ENCODE results near the gene P3H3. TPM values are rescaled to one million over a fixed set of nuclear protein-coding genes. Genes with fewer than 3 reads are reported as not detected.
"Not testable (repeated sequence)": the region's sequence is repeated elsewhere in the genome, so short reads cannot be mapped to it uniquely, and the experiment has no call there.

Gene P3H3
- total and polyA plus RNA-seq, 3 donors from 2014 or later, result 13.1 to 19.2 (median 18.8) TPM

- Histone ChIP-seq H3K36me3 (ENCODE audit: low read depth, missing control alignments) (no peaks in the 10 kb centered on the region), H3K4me3 (peak overlapping the region in 1 of 2 donors; percentile 90), H3K27ac (peak overlapping the region; percentile 90 to 95), H3K4me1 (peaks cover 40% of the 10 kb centered on the region), H3K27me3 (no peaks in the 10 kb centered on the region), H3K9me3 (no peaks in the 10 kb centered on the region)
- intact Hi-C loops (cut with DNase I; ENCODE audit: low total_unique reads), result no loop called here
- TF ChIP-seq CTCF (IDR thresholded peaks at IDR 0.05), result peak; percentile 81 to 96 (median 87)
- no peak for TF ChIP-seq POLR2A (IDR thresholded peaks at IDR 0.05)
- peak; percentile 83 for DNase-seq
- 36 to 37% methylated on average over 9 to 12 of the region's 12 CpGs for WGBS, 2 donors
These were observed 41.1 kb downstream of the P3H3 start for GRCh38 chr12:6869049-6870021.

DNA sequence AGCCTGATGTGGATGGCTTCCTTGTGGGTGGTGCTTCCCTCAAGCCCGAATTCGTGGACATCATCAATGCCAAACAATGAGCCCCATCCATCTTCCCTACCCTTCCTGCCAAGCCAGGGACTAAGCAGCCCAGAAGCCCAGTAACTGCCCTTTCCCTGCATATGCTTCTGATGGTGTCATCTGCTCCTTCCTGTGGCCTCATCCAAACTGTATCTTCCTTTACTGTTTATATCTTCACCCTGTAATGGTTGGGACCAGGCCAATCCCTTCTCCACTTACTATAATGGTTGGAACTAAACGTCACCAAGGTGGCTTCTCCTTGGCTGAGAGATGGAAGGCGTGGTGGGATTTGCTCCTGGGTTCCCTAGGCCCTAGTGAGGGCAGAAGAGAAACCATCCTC lies 42.1 kb downstream of the P3H3 start:
- intact Hi-C loops (cut with DNase I; ENCODE audit: low total_unique reads); H3K36me3 ChIP-seq (ENCODE audit: low read depth, missing control alignments); H3K27me3 ChIP-seq; H3K4me3 ChIP-seq; DNase-seq; H3K9me3 ChIP-seq; H3K27ac ChIP-seq: not testable (repeated sequence)
- WGBS, 2 donors, result 56 to 92% methylated on average over 4 of the region's 4 CpGs
- peaks cover 40% of the 10 kb centered on the region for H3K4me1 ChIP-seq

GRCh38 chr12:6871052-6871957 lies 43.1 kb downstream of the P3H3 start:
- WGBS, 2 donors, result 72 to 75% methylated on average over 10 to 12 of the region's 12 CpGs
- Histone ChIP-seq H3K9me3 (no peaks in the 10 kb centered on the region), H3K27ac (peak overlapping the region in 1 of 2 donors; percentile 81), H3K36me3 (ENCODE audit: low read depth, missing control alignments) (no peaks in the 10 kb centered on the region), H3K4me3 (peak overlapping the region; percentile 77 to 86), H3K4me1 (peaks cover 40% of the 10 kb centered on the region), H3K27me3 (no peaks in the 10 kb centered on the region)
- intact Hi-C loops (cut with DNase I; ENCODE audit: low total_unique reads), result no loop called here
- TF ChIP-seq CTCF (IDR thresholded peaks at IDR 0.05) (no peak), POLR2A (IDR thresholded peaks at IDR 0.05) (no peak)
- DNase-seq, result no peak

DNA sequence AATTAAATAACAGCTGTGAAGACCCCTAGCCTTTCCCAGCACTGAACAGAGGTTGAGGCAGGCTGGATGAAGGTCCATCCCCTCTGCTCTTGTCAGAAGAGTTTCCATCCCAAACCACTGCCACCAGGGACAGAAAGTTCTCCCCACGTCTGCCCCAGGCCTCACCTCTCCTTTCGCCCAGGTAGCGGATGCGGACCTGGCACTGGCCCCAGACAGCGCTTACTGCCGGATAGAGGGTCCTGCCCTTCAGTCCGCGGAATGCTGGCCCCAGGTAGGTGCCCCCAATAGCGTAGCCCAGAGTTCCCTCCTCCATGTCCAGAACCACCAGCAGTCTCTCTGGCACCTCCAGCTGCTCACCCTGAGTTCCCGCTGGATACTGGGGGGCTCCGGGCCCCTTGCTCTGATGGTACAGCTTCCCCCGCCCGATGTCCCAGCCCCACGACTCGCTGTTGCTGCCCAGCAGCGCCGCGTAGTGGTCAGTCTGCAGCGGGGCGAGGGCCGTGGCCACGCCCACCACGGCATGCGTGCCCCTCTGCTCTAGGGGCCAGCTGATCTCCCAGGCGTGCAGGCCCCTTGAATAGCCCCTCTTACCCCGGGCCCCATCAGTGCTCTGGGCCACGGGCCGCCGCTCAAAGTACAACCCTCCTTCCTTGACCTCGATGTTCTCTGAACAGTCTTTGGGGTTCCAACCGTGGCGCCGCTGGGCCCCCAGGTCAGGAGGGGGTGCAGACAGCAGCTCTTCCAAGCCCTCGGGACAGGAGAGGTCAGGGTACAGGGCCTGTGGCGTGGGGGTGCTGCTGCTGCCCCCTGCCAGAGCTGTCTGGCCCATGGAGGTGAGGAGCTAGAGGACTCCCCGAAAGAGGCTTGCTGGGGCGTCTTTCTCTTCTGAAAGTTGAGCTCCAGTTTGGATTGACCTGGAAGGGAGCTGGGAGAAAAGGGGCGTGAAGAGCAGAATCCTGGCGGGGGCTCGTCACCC lies 44.2 kb downstream of the P3H3 start:
- peak overlapping the region; percentile 42 to 81 for H3K27ac ChIP-seq
- no peaks in the 10 kb centered on the region for H3K36me3 ChIP-seq (ENCODE audit: low read depth, missing control alignments)
- H3K27me3 ChIP-seq, result no peaks in the 10 kb centered on the region
- 0 to 1% methylated on average over 12 to 40 of the region's 40 CpGs for WGBS, 2 donors
- H3K4me1 ChIP-seq, result peaks cover 34% of the 10 kb centered on the region
- peak; percentile 81 to 91 (median 89) for TF ChIP-seq CTCF (IDR thresholded peaks at IDR 0.05)
- TF ChIP-seq POLR2A (IDR thresholded peaks at IDR 0.05), result no peak
- intact Hi-C loops (cut with DNase I; ENCODE audit: low total_unique reads), result no loop called here
- peak; percentile 87 for DNase-seq
- H3K9me3 ChIP-seq, result no peaks in the 10 kb centered on the region
- H3K4me3 ChIP-seq, result peak overlapping the region; percentile 77 to 86

All from testis (tissue), 3 donors.